Astrocyte (in vitro differentiated cells and primary cell): ENCODE measurements around the gene INPP5K. TPM values are rescaled to one million over a fixed set of nuclear protein-coding genes. Genes with fewer than 3 reads are reported as not detected.
A peak's percentile ranks its signal among the peaks of the same experiment; 100 is the strongest.

Experiments used
- DNase-seq: peaks from one replicate; pipeline ENCODE4 v3.0.0-alpha.2; 2010; ENCODE audit warnings: low read depth
- FAIRE-seq: peaks from 2 replicates; lab custom pipeline; 2011; peaks lifted over from hg19 to GRCh38; lab: Jason Lieb, UNC
- H2AFZ ChIP-seq: 2 replicates; pipeline ENCODE4 v1.6.0; 2012; ENCODE audit warnings: low read depth, low read length, inconsistent platforms
- H3K27ac ChIP-seq: 2 replicates; pipeline ENCODE4 v1.5.1; 2011; ENCODE audit warnings: low read depth, low read length, inconsistent platforms
- H3K27me3 ChIP-seq: 2 replicates; pipeline ENCODE4 v1.6.0; 2011; ENCODE audit warnings: low read length, inconsistent platforms; ENCODE audit not compliant: insufficient read depth
- H3K36me3 ChIP-seq: 2 replicates; pipeline ENCODE4 v1.5.1; 2011; ENCODE audit warnings: low read length, inconsistent platforms; ENCODE audit not compliant: insufficient read depth
- H3K4me1 ChIP-seq: 2 replicates; pipeline ENCODE4 v1.5.1; 2011; ENCODE audit warnings: low read length, inconsistent platforms; ENCODE audit not compliant: insufficient read depth
- H3K4me2 ChIP-seq: 2 replicates; pipeline ENCODE4 v1.6.0; 2012; ENCODE audit warnings: low read length, inconsistent platforms
- H3K4me3 ChIP-seq: 2 replicates; pipeline ENCODE4 v1.5.1; 2011; ENCODE audit warnings: low read depth, mild to moderate bottlenecking, low read length, inconsistent platforms; ENCODE audit not compliant: insufficient read depth
- H3K79me2 ChIP-seq: 2 replicates; pipeline ENCODE4 v1.6.0; 2012; ENCODE audit warnings: mild to moderate bottlenecking, low read length, inconsistent platforms; ENCODE audit not compliant: insufficient read depth
- H3K9ac ChIP-seq: 2 replicates; pipeline ENCODE4 v1.6.0; 2012; ENCODE audit warnings: mild to moderate bottlenecking, low read length, inconsistent platforms
- H3K9me3 ChIP-seq: 2 replicates; pipeline ENCODE4 v1.5.1; 2012; ENCODE audit warnings: low read depth, mild to moderate bottlenecking, low read length, inconsistent platforms; ENCODE audit not compliant: insufficient read depth
- H4K20me1 ChIP-seq: 2 replicates; pipeline ENCODE4 v1.6.0; 2012; ENCODE audit warnings: low read length, inconsistent platforms; ENCODE audit not compliant: insufficient read depth
- H3K27ac Mint-ChIP-seq: one replicate; pipeline ENCODE4 v1.8.0; 2021; ENCODE audit warnings: mild to moderate bottlenecking, mixed read lengths; ENCODE audit not compliant: unreplicated experiment
- H3K27me3 Mint-ChIP-seq: one replicate; pipeline ENCODE4 v1.8.0; 2021; ENCODE audit warnings: low read depth, mixed read lengths; ENCODE audit not compliant: unreplicated experiment
- H3K36me3 Mint-ChIP-seq: one replicate; pipeline ENCODE4 v1.8.0; 2021; ENCODE audit warnings: low read depth, mixed read lengths; ENCODE audit not compliant: unreplicated experiment
- H3K4me1 Mint-ChIP-seq: one replicate; pipeline ENCODE4 v1.8.0; 2021; ENCODE audit warnings: low read depth, mixed read lengths; ENCODE audit not compliant: unreplicated experiment
- H3K4me3 Mint-ChIP-seq: one replicate; pipeline ENCODE4 v1.8.0; 2021; ENCODE audit warnings: mild to moderate bottlenecking, moderate library complexity, mixed read lengths; ENCODE audit not compliant: unreplicated experiment
- H3K9me3 Mint-ChIP-seq: one replicate; pipeline ENCODE4 v1.8.0; 2021; ENCODE audit warnings: mild to moderate bottlenecking, mixed read lengths; ENCODE audit not compliant: unreplicated experiment
- CTCF ChIP-seq: IDR thresholded peaks from 2 replicates; pipeline ENCODE4 v1.5.1; 2011; ENCODE audit warnings: low read depth, mild to moderate bottlenecking, inconsistent platforms, low read length, moderate library complexity; ENCODE audit not compliant: insufficient read depth
- EZH2 ChIP-seq: IDR thresholded peaks from 2 replicates; pipeline ENCODE4 v1.6.1; 2012; ENCODE audit warnings: mild to moderate bottlenecking, low read length, inconsistent platforms; ENCODE audit not compliant: insufficient read depth
- total RNA-seq: library from RNA; stranded (reverse); gene quantifications from 2 replicates; pipeline ENCODE4 v1.2.1, GENCODE V29; 2021

Gene INPP5K
- total RNA-seq, 1 donor from 2014 or later = 26.7 TPM

DNA sequence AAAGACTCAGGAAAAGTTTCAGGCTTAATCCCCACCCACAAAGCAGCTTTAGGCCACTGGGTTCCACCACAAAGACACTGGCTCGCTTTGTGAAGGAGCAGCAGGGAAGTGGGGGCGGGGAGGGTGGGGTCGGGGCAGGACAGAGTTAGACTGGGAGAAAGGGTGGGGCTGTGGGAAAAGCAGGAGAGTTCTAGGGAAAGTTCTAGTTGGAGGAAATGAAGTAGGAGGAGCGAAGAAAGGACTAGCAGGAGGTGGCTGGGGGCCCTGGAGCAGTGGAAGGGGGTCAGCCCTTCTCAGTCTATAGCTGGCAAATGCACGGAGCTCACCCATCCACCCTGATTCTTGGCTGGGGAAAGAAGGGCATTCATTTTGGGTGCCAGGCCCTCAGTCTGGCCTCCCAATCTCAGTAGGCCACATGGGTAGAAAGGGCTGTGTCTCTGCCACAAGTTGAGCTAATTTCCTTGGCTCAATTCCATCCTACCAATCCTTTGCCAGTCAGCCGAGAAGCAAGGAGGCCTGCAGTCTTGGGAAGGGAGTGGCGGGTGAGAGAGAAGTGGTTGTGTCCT, 4.6 kb downstream of the INPP5K start:
- Mint-ChIP-seq H3K27ac (peak overlapping the region; percentile 34), H3K4me1 (peaks cover 11% of the 10 kb centered on the region), H3K36me3 (peaks cover 17% of the 10 kb centered on the region), H3K9me3 (no peaks in the 10 kb centered on the region), H3K27me3 (no peaks in the 10 kb centered on the region), H3K4me3 (no peak overlapping the region)
- TF ChIP-seq CTCF (no peak), EZH2 (no peak)
- Histone ChIP-seq H3K27me3 (no peaks in the 10 kb centered on the region), H3K4me2 (no peak overlapping the region), H4K20me1 (peaks cover 8% of the 10 kb centered on the region), H3K9me3 (no peaks in the 10 kb centered on the region), H3K79me2 (peaks cover 14% of the 10 kb centered on the region), H3K27ac (no peak overlapping the region), H3K4me3 (no peak overlapping the region), H3K9ac (peak overlapping the region; percentile 16), H2AFZ (no peak overlapping the region), H3K4me1 (peaks cover 11% of the 10 kb centered on the region), H3K36me3 (peaks cover 7% of the 10 kb centered on the region)
- peak; percentile 18 for DNase-seq
- no peak for FAIRE-seq

DNA sequence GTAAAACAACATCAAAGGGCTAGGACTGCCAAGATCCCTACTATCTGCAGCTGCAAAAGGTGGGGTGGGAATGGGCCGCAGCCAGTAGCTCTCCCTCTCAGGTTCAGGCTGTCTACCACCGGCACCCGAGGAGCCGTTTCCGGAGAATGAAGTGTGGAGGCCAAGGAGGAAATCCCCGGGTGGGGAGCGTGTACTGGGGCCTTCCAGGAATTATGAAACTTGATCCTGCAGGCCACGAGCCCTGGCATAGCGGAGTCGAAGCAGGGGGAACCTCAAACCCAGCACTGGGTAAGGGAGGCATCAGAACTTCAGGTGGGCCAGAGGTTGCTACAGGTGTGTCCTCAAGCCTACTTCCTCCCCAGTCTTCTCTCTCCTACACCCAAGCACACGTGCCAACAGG, 5.1 kb downstream of the INPP5K start:
- Histone ChIP-seq H3K27ac (no peak overlapping the region), H3K4me1 (peaks cover 11% of the 10 kb centered on the region), H3K79me2 (peaks cover 12% of the 10 kb centered on the region), H4K20me1 (peaks cover 8% of the 10 kb centered on the region), H3K4me3 (no peak overlapping the region), H3K9ac (no peak overlapping the region), H3K36me3 (peaks cover 9% of the 10 kb centered on the region), H3K4me2 (no peak overlapping the region), H2AFZ (no peak overlapping the region), H3K9me3 (no peaks in the 10 kb centered on the region), H3K27me3 (no peaks in the 10 kb centered on the region)
- peak overlapping the region; percentile 7 for H3K27ac Mint-ChIP-seq
- peaks cover 19% of the 10 kb centered on the region for H3K36me3 Mint-ChIP-seq
- H3K27me3 Mint-ChIP-seq = no peaks in the 10 kb centered on the region
- H3K4me3 Mint-ChIP-seq = no peak overlapping the region
- H3K4me1 Mint-ChIP-seq = peaks cover 11% of the 10 kb centered on the region
- no peaks in the 10 kb centered on the region for H3K9me3 Mint-ChIP-seq
- FAIRE-seq = no peak
- TF ChIP-seq EZH2 (no peak), CTCF (no peak)
- no peak for DNase-seq

GRCh38 chr17:1509290-1509881, 7.0 kb downstream of the INPP5K start:
- no peak for FAIRE-seq
- no peak overlapping the region for H3K27ac Mint-ChIP-seq

More at GRCh38 chr17:1509290-1509881, 7.0 kb downstream of the INPP5K start:
- Mint-ChIP-seq H3K4me1 (peaks cover 7% of the 10 kb centered on the region), H3K4me3 (no peak overlapping the region), H3K27me3 (peaks cover 5% of the 10 kb centered on the region), H3K9me3 (no peaks in the 10 kb centered on the region), H3K36me3 (peaks cover 22% of the 10 kb centered on the region)
- no peaks in the 10 kb centered on the region for H3K9me3 ChIP-seq
- H3K4me1 ChIP-seq = no peaks in the 10 kb centered on the region
- TF ChIP-seq CTCF (no peak), EZH2 (no peak)
- H3K27ac ChIP-seq = no peak overlapping the region
- no peak overlapping the region for H3K4me3 ChIP-seq
- peaks cover 10% of the 10 kb centered on the region for H3K36me3 ChIP-seq
- H4K20me1 ChIP-seq = peaks cover 2% of the 10 kb centered on the region
- H3K27me3 ChIP-seq = no peaks in the 10 kb centered on the region
- H2AFZ ChIP-seq = no peak overlapping the region
- peaks cover 3% of the 10 kb centered on the region for H3K79me2 ChIP-seq
- DNase-seq = no peak
- H3K4me2 ChIP-seq = no peak overlapping the region
- H3K9ac ChIP-seq = no peak overlapping the region
